T-helper 9 cell (primary cell): ENCODE results near the gene GNB1L.

Source experiments
- DNase-seq: peaks from one replicate; pipeline ENCODE4 v3.0.0-alpha.2; 2020

Gene GNB1L

GRCh38 chr22:19807161-19807913 lies 47.3 kb downstream of the GNB1L start:
- no peak for DNase-seq

GRCh38 chr22:19806213-19807160 lies 48.2 kb downstream of the GNB1L start:
- no peak for DNase-seq

GRCh38 chr22:19805821-19806212 lies 48.9 kb downstream of the GNB1L start:
- no peak for DNase-seq

GRCh38 chr22:19803736-19804267 lies 50.9 kb downstream of the GNB1L start:
- no peak for DNase-seq

- DNase-seq = no peak
These were observed 51.6 kb downstream of the GNB1L start for GRCh38 chr22:19802894-19803735.

GRCh38 chr22:19802001-19802893 lies 52.4 kb downstream of the GNB1L start:
- no peak for DNase-seq

- no peak for DNase-seq
These were observed 53.2 kb downstream of the GNB1L start for GRCh38 chr22:19801340-19802000.

GRCh38 chr22:19800761-19801244 lies 53.9 kb downstream of the GNB1L start:
- no peak for DNase-seq

GRCh38 chr22:19800306-19800705 lies 54.4 kb downstream of the GNB1L start:
- no peak for DNase-seq

- no peak for DNase-seq
These were observed 55.1 kb downstream of the GNB1L start for GRCh38 chr22:19799322-19800190.

GRCh38 chr22:19798891-19799293 lies 55.8 kb downstream of the GNB1L start:
- no peak for DNase-seq

GRCh38 chr22:19798003-19798665 lies 56.5 kb downstream of the GNB1L start:
- no peak for DNase-seq

- DNase-seq = no peak
These were observed 57.3 kb downstream of the GNB1L start for GRCh38 chr22:19797086-19798002.

- DNase-seq = no peak
These were observed 58.5 kb downstream of the GNB1L start for GRCh38 chr22:19796160-19796559.

GRCh38 chr22:19795617-19796008 lies 59.1 kb downstream of the GNB1L start:
- no peak for DNase-seq

- DNase-seq = no peak
These were observed 60.9 kb downstream of the GNB1L start for GRCh38 chr22:19793661-19794310.

- DNase-seq = no peak
These were observed 61.5 kb downstream of the GNB1L start for GRCh38 chr22:19793161-19793560.
